ENCODE results near the gene WFIKKN2. TPM values are rescaled to one million over a fixed set of nuclear protein-coding genes. Genes with fewer than 3 reads are reported as not detected.

WFIKKN2 gene
- total and polyA plus RNA-seq, 5 donors from 2014 or later: not detected

- H3K36me3 ChIP-seq (ENCODE audit: control insufficient read depth, insufficient read depth, low read length): no peaks in the 10 kb centered on the region
- H3K27me3 ChIP-seq (ENCODE audit: control insufficient read depth, insufficient read depth, low read length): no peaks in the 10 kb centered on the region
- H3K36me3 Mint-ChIP-seq: no peaks in the 10 kb centered on the region
- H3K4me3 ChIP-seq (ENCODE audit: low read depth, low read length): no peak overlapping the region
- no peaks in the 10 kb centered on the region for H3K4me1 Mint-ChIP-seq
- no peaks in the 10 kb centered on the region for H3K4me1 ChIP-seq (ENCODE audit: control insufficient read depth, insufficient read depth, low read length, poor library complexity, severe bottlenecking)
- no peaks in the 10 kb centered on the region for H3K9me3 ChIP-seq (ENCODE audit: control insufficient read depth in 2 of 2, low read length in 2 of 2)
- no peak overlapping the region for H3K27ac ChIP-seq (ENCODE audit: insufficient read depth, low read length, poor library complexity, severe bottlenecking)
- H3K27me3 Mint-ChIP-seq: no peaks in the 10 kb centered on the region
- DNase-seq (no peak), ATAC-seq (ENCODE audit: low read depth in 2 of 2) (no peak)
- no peaks in the 10 kb centered on the region for H3K9me3 Mint-ChIP-seq
- H3K27ac Mint-ChIP-seq: peak overlapping the region in 1 of 3 donors; percentile 12
- H3K4me3 Mint-ChIP-seq: no peak overlapping the region
These were observed 10.1 kb downstream of the WFIKKN2 start for GRCh38 chr17:50845240-50846147.

DNA sequence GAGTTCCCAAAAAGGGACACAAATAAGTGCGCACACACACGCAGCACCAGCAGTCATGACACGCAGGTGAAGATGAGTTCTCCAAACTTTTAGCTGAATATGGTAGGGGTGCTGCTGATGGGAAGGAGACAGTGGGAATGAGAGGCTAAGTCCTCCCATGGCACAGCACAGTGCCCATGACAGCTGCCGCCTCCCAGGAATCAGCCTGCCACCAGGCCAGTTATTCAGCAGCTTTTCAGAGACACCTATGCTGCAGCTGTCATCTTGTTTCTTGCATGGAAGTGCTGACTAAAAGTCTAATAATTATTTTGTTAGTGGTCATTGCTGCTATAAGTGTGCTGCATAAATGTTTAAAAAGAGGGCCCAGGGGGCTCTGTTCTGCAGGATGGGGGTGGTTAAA lies 12.2 kb downstream of the WFIKKN2 start:
- H3K9me3 Mint-ChIP-seq: no peaks in the 10 kb centered on the region
- no peak overlapping the region for H3K4me3 ChIP-seq (ENCODE audit: low read depth, low read length)
- no peak overlapping the region for H3K4me3 Mint-ChIP-seq
- H3K4me1 Mint-ChIP-seq: peaks cover 0 to 9% (median 9%) of the 10 kb centered on the region in 4 donors
- H3K9me3 ChIP-seq (ENCODE audit: control insufficient read depth in 2 of 2, low read length in 2 of 2): no peaks in the 10 kb centered on the region
- DNase-seq (no peak), ATAC-seq (ENCODE audit: low read depth in 2 of 2) (no peak)
- H3K36me3 ChIP-seq (ENCODE audit: control insufficient read depth, insufficient read depth, low read length): no peaks in the 10 kb centered on the region
- H3K4me1 ChIP-seq (ENCODE audit: control insufficient read depth, insufficient read depth, low read length, poor library complexity, severe bottlenecking): peaks cover 8% of the 10 kb centered on the region
- H3K27me3 Mint-ChIP-seq: peaks cover 5% of the 10 kb centered on the region
- no peaks in the 10 kb centered on the region for H3K27me3 ChIP-seq (ENCODE audit: control insufficient read depth, insufficient read depth, low read length)
- H3K27ac ChIP-seq (ENCODE audit: insufficient read depth, low read length, poor library complexity, severe bottlenecking): no peak overlapping the region
- H3K36me3 Mint-ChIP-seq: no peaks in the 10 kb centered on the region
- H3K27ac Mint-ChIP-seq: peak overlapping the region in 1 of 3 donors; percentile 94

GRCh38 chr17:50848039-50848438 lies 12.7 kb downstream of the WFIKKN2 start:
- H3K4me3 ChIP-seq (ENCODE audit: low read depth, low read length): no peak overlapping the region
- no peaks in the 10 kb centered on the region for H3K36me3 ChIP-seq (ENCODE audit: control insufficient read depth, insufficient read depth, low read length)
- ATAC-seq (ENCODE audit: low read depth in 2 of 2) (no peak), DNase-seq (no peak)
- Mint-ChIP-seq H3K4me3 (no peak overlapping the region), H3K9me3 (no peaks in the 10 kb centered on the region), H3K36me3 (no peaks in the 10 kb centered on the region), H3K27me3 (peaks cover 6% of the 10 kb centered on the region), H3K4me1 (peaks cover 0 to 13% (median 11%) of the 10 kb centered on the region in 4 donors), H3K27ac (peak overlapping the region in 1 of 3 donors; percentile 94)
- H3K4me1 ChIP-seq (ENCODE audit: control insufficient read depth, insufficient read depth, low read length, poor library complexity, severe bottlenecking): peaks cover 9% of the 10 kb centered on the region
- no peaks in the 10 kb centered on the region for H3K27me3 ChIP-seq (ENCODE audit: control insufficient read depth, insufficient read depth, low read length)
- no peaks in the 10 kb centered on the region for H3K9me3 ChIP-seq (ENCODE audit: control insufficient read depth in 2 of 2, low read length in 2 of 2)
- no peak overlapping the region for H3K27ac ChIP-seq (ENCODE audit: insufficient read depth, low read length, poor library complexity, severe bottlenecking)

- DNase-seq (no peak), ATAC-seq (ENCODE audit: low read depth in 2 of 2) (no peak)
- H3K27ac ChIP-seq (ENCODE audit: insufficient read depth, low read length, poor library complexity, severe bottlenecking): no peak overlapping the region
- no peak overlapping the region for H3K4me3 ChIP-seq (ENCODE audit: low read depth, low read length)
- no peaks in the 10 kb centered on the region for H3K36me3 Mint-ChIP-seq
- H3K4me1 Mint-ChIP-seq: peaks cover 0 to 13% (median 12%) of the 10 kb centered on the region in 4 donors
- H3K4me1 ChIP-seq (ENCODE audit: control insufficient read depth, insufficient read depth, low read length, poor library complexity, severe bottlenecking): peaks cover 9% of the 10 kb centered on the region
- no peaks in the 10 kb centered on the region for H3K36me3 ChIP-seq (ENCODE audit: control insufficient read depth, insufficient read depth, low read length)
- no peaks in the 10 kb centered on the region for H3K9me3 ChIP-seq (ENCODE audit: control insufficient read depth in 2 of 2, low read length in 2 of 2)
- no peak overlapping the region for H3K4me3 Mint-ChIP-seq
- no peaks in the 10 kb centered on the region for H3K27me3 ChIP-seq (ENCODE audit: control insufficient read depth, insufficient read depth, low read length)
- H3K9me3 Mint-ChIP-seq: no peaks in the 10 kb centered on the region
- H3K27ac Mint-ChIP-seq: no peak overlapping the region
- peaks cover 12% of the 10 kb centered on the region for H3K27me3 Mint-ChIP-seq
These were observed 13.3 kb downstream of the WFIKKN2 start for GRCh38 chr17:50848711-50849110.

- H3K9me3 Mint-ChIP-seq: no peaks in the 10 kb centered on the region
- H3K4me3 ChIP-seq (ENCODE audit: low read depth, low read length): no peak overlapping the region
- peaks cover 19% of the 10 kb centered on the region for H3K27me3 Mint-ChIP-seq
- H3K27me3 ChIP-seq (ENCODE audit: control insufficient read depth, insufficient read depth, low read length): no peaks in the 10 kb centered on the region
- H3K4me1 Mint-ChIP-seq: peaks cover 0 to 19% (median 12%) of the 10 kb centered on the region in 4 donors
- peaks cover 9% of the 10 kb centered on the region for H3K4me1 ChIP-seq (ENCODE audit: control insufficient read depth, insufficient read depth, low read length, poor library complexity, severe bottlenecking)
- H3K36me3 ChIP-seq (ENCODE audit: control insufficient read depth, insufficient read depth, low read length): no peaks in the 10 kb centered on the region
- H3K27ac Mint-ChIP-seq: no peak overlapping the region
- H3K9me3 ChIP-seq (ENCODE audit: control insufficient read depth in 2 of 2, low read length in 2 of 2): no peaks in the 10 kb centered on the region
- H3K4me3 Mint-ChIP-seq: no peak overlapping the region
- no peaks in the 10 kb centered on the region for H3K36me3 Mint-ChIP-seq
- no peak for DNase-seq
- no peak overlapping the region for H3K27ac ChIP-seq (ENCODE audit: insufficient read depth, low read length, poor library complexity, severe bottlenecking)
- ATAC-seq (ENCODE audit: low read depth in 2 of 2): no peak
These were observed 15.3 kb downstream of the WFIKKN2 start for GRCh38 chr17:50850640-50851039.

GRCh38 chr17:50853015-50853615 lies 17.7 kb downstream of the WFIKKN2 start:
- ATAC-seq (ENCODE audit: low read depth in 2 of 2) (no peak), DNase-seq (no peak)
- Mint-ChIP-seq H3K27me3 (peaks cover 19% of the 10 kb centered on the region), H3K9me3 (no peaks in the 10 kb centered on the region), H3K4me3 (peak overlapping the region in 3 of 4 donors; percentile 24 to 80 (median 80)), H3K27ac (peak overlapping the region; percentile 43 to 91 (median 90)), H3K4me1 (peaks cover 0 to 19% (median 12%) of the 10 kb centered on the region in 4 donors), H3K36me3 (no peaks in the 10 kb centered on the region)
- Histone ChIP-seq H3K27ac (ENCODE audit: insufficient read depth, low read length, poor library complexity, severe bottlenecking) (no peak overlapping the region), H3K4me1 (ENCODE audit: control insufficient read depth, insufficient read depth, low read length, poor library complexity, severe bottlenecking) (peaks cover 9% of the 10 kb centered on the region), H3K36me3 (ENCODE audit: control insufficient read depth, insufficient read depth, low read length) (no peaks in the 10 kb centered on the region), H3K4me3 (ENCODE audit: low read depth, low read length) (no peak overlapping the region), H3K27me3 (ENCODE audit: control insufficient read depth, insufficient read depth, low read length) (no peaks in the 10 kb centered on the region), H3K9me3 (ENCODE audit: control insufficient read depth in 2 of 2, low read length in 2 of 2) (no peaks in the 10 kb centered on the region)

GRCh38 chr17:50853781-50854180 lies 18.4 kb downstream of the WFIKKN2 start:
- no peak overlapping the region for H3K4me3 Mint-ChIP-seq
- peak overlapping the region in 1 of 3 donors; percentile 31 for H3K27ac Mint-ChIP-seq

More at GRCh38 chr17:50853781-50854180, 18.4 kb downstream of the WFIKKN2 start:
- Mint-ChIP-seq H3K36me3 (no peaks in the 10 kb centered on the region), H3K4me1 (peaks cover 0 to 19% (median 12%) of the 10 kb centered on the region in 4 donors), H3K27me3 (peaks cover 19% of the 10 kb centered on the region), H3K9me3 (no peaks in the 10 kb centered on the region)
- DNase-seq: no peak
- H3K27ac ChIP-seq (ENCODE audit: insufficient read depth, low read length, poor library complexity, severe bottlenecking): no peak overlapping the region
- ATAC-seq (ENCODE audit: low read depth in 2 of 2): no peak
- H3K9me3 ChIP-seq (ENCODE audit: control insufficient read depth in 2 of 2, low read length in 2 of 2): no peaks in the 10 kb centered on the region
- no peaks in the 10 kb centered on the region for H3K27me3 ChIP-seq (ENCODE audit: control insufficient read depth, insufficient read depth, low read length)
- H3K4me1 ChIP-seq (ENCODE audit: control insufficient read depth, insufficient read depth, low read length, poor library complexity, severe bottlenecking): peaks cover 9% of the 10 kb centered on the region
- H3K36me3 ChIP-seq (ENCODE audit: control insufficient read depth, insufficient read depth, low read length): no peaks in the 10 kb centered on the region
- H3K4me3 ChIP-seq (ENCODE audit: low read depth, low read length): no peak overlapping the region

Measured in CD4-positive, CD25-positive, alpha-beta regulatory T cell (primary cell).